HG03439 (cell line): ENCODE results near the gene PRDM8.
"Not testable (repeated sequence)": the region's sequence is repeated elsewhere in the genome, so short reads cannot be mapped to it uniquely, and the experiment has no call there.

Experiments
- ATAC-seq: cut with Tn5 transposase; IDR thresholded peaks from one replicate; pipeline ENCODE4 v1.9.1; 2021; ENCODE audit warnings: mild to moderate bottlenecking, moderate library complexity; ENCODE audit not compliant: unreplicated experiment

The PRDM8 gene

DNA sequence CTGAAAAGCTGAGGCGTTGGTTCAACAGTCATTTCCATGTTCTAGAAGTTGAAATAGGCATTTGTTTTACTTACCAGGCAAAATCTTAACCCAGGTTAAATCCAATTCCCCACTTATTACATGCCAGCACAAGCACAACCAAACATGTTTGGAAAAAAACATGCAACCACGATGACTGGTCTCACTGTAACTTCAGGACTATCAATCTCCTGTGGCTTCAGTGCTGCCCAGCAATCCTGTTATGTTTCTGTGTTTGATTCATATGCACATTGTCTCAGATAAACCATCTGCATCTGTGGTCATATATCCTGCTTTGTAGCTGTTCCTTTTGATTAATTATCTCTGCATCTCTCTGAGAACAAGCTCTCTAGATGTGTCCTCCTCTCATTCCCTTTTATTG is 28.3 kb downstream of the PRDM8 start:
- no peak for ATAC-seq

GRCh38 chr4:80226094-80226493 is 28.8 kb downstream of the PRDM8 start:
- ATAC-seq: no peak

- no peak for ATAC-seq
These were observed 31.2 kb downstream of the PRDM8 start for GRCh38 chr4:80228460-80228859.

DNA sequence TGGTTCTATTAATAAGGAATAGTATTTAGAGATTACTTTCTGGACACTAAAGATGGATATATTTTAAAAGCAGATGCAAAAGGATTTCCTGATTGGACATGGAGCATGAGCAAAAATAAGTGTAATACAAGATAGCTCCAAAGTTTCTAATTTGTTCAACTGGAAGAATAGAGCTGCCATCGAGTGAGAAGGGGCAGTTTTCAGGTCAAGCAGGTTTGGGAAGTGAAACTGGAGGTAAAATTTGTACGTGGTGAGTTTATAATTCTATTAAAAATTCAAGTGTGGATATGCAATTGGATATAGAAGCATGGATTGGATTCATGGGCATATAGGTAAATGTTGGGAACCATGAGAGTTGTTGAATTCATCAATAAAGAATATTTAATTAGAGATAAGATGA is 31.8 kb downstream of the PRDM8 start:
- ATAC-seq: no peak

DNA sequence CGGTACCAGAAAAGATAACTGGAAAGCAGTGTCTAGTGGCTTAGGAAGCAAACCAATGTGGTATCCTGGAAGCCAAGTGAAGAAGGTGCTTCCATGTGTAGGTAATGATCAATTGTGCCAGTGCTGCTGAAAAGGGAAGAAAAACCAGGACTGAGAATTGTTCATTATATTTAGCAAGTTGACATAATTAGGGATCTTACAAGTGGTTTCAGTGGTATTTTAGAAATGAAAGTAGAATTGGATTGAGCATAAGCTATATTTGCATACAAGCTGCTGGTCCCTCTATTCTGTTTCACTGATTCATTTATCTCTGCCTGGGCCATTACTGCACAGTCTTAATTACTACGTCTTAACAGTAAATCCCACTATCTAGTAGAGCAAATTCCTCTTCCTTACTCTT is 32.3 kb downstream of the PRDM8 start:
- ATAC-seq: no peak

DNA sequence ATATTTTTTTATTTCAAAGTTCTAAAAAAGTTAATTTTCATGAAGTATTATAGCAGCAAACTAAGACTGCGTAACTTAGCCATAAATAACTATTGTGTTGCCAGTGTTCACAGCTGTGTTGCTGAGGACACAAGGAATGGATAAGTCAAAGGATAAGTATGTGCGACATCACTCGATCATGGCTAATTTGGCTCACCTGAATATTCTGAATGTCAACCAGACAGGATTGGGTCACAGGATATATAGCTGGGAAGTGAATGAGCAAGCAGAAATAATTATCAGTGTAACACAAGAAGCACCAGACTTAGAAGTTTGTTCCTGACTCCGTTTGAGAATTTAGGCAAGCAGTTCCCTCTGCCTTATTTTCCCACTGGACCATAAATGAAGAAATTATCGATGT is 33.9 kb downstream of the PRDM8 start:
- no peak for ATAC-seq

- ATAC-seq: no peak
These were observed 35.5 kb downstream of the PRDM8 start for GRCh38 chr4:80232707-80233370.

- ATAC-seq: no peak
These were observed 36.1 kb downstream of the PRDM8 start for GRCh38 chr4:80233390-80233789.

GRCh38 chr4:80235451-80235850 is 38.1 kb downstream of the PRDM8 start:
- ATAC-seq: no peak

GRCh38 chr4:80237992-80238391 is 40.7 kb downstream of the PRDM8 start:
- no peak for ATAC-seq

- ATAC-seq: no peak
These were observed 42.3 kb downstream of the PRDM8 start for GRCh38 chr4:80239480-80240150.

DNA sequence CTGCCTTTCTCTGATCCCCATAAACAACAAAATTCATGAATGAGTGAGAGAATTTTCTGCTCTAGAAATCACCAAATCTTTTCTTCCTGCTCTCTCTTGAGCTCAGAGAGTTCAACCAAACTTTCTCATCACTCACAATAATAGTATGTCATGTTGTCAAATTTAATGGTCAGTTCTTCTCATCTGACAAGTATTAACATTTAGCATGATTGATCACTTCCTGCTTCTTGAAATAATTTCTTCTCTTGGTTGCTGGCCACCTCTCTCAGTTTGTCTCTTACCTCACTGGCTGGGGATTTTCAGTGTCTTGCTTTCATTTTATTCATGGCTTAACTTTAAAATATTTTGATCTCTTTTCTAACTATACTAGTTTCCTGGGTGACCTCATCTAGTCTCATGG is 43.7 kb downstream of the PRDM8 start:
- no peak for ATAC-seq

GRCh38 chr4:80243274-80244018 is 46.1 kb downstream of the PRDM8 start:
- no peak for ATAC-seq

- not testable (repeated sequence) for ATAC-seq
These were observed 50.2 kb downstream of the PRDM8 start for GRCh38 chr4:80247484-80247883.

GRCh38 chr4:80249144-80249543 is 51.8 kb downstream of the PRDM8 start:
- ATAC-seq: no peak

DNA sequence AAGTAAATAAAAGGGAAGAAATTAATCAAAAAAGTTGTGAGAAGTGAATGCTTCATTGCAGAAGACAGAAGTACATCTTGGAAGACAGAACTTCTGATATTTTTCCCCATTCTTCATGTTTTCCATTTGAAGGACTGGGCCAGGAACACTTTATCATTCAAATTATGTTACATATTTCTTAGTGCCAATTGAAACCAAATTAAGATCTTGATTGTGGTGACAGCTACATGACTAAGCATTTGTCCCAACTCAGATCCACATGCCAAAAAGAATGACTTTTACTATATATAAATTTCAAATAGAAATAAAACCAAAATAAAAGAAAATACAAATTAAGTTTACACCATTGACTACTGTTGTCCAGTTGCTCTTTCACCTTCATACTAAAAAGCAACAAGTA is 55.1 kb downstream of the PRDM8 start:
- ATAC-seq: no peak

GRCh38 chr4:80252953-80253352 is 55.6 kb downstream of the PRDM8 start:
- ATAC-seq: no peak

- ATAC-seq: no peak
These were observed 56.2 kb downstream of the PRDM8 start for GRCh38 chr4:80253510-80253909.
